ENCODE data around the gene STX2.
A peak's percentile ranks its signal among the peaks of the same experiment; 100 is the strongest.
"Not testable (repeated sequence)": the region's sequence is repeated elsewhere in the genome, so short reads cannot be mapped to it uniquely, and the experiment has no call there.

Gene STX2

DNA sequence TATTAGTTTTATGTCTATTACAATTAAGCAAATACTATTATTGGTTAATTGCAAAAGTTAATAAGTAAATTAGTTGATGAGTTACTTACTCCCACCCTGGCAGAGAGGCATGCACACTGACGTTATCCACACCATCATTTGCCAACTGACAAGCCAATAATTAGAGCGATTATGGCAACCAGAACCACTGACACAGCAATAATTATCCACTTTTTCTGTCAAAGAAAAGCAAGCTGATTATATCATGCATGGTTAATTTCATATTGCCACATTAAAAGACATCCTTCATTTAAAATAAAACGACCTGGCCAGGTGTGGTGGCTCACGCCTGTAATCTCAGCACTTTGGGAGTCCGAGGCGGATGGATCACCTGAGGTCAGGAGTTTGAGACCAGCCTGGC lies 43.1 kb downstream of the STX2 start:
- peak; percentile 22 for DNase-seq

DNA sequence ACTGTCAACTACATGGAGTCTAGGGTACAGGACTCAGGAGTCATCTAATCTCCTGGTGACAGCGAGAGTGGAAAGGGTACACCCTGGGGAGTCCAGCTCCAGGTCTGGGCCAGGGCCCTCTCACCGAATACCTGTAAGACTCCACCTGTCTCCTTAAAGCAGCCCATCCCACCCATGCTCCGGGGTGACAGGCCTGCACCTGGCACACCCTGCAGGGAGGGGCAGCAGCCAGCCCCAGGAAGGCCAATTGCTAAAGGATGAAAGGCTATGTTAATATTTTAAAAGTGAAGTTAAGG lies 45.5 kb downstream of the STX2 start:
- no peak for DNase-seq

- DNase-seq, result no peak
Measured at GRCh38 chr12:130792821-130793553, 46.1 kb downstream of the STX2 start.

GRCh38 chr12:130791629-130792028 lies 47.4 kb downstream of the STX2 start:
- DNase-seq, result no peak

- DNase-seq, result no peak
Measured at GRCh38 chr12:130788515-130788914, 50.5 kb downstream of the STX2 start.

GRCh38 chr12:130787445-130788410 lies 51.3 kb downstream of the STX2 start:
- no peak for DNase-seq

DNA sequence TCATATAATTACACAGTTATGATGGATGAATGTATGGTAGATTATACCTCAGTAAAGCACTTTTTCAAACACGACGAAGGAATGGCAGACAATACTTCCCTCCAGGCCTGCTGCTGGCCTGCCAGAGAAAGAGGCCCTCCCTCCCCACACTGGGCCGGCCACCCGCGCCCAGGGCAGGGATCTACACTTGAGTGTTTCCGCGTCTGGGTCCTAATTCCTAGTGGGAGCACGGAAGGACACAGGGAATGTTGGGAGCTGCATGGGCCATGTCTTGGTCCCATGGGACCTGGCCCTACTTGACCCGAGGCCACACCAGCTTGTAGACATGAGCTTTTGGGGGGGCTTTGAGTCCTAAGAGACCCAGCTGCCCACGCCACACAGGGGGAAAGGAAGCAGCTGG lies 52.0 kb downstream of the STX2 start:
- no peak for DNase-seq

- no peak for DNase-seq
Measured at GRCh38 chr12:130783110-130783715, 55.8 kb downstream of the STX2 start.

DNA sequence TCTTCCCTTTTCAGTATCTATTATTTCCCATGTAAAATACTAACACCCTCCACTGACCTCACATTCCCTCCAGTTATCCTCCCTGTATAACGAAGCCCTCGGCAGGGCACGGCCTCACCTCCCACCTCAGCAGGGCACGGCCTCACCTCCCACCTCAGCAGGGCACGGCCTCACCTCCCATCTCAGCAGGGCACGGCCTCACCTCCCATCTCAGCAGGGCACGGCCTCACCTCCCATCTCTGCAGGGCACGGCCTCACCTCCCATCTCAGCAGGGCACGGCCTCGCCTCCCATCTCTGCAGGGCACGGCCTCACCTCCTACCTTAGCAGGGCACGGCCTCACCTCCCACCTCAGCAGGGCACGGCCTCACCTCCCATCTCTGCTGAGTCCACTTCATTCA lies 56.8 kb downstream of the STX2 start:
- not testable (repeated sequence) for DNase-seq

- DNase-seq, result no peak
Measured at GRCh38 chr12:130780880-130781575, 58.0 kb downstream of the STX2 start.

- DNase-seq, result no peak
Measured at GRCh38 chr12:130780325-130780724, 58.7 kb downstream of the STX2 start.

DNA sequence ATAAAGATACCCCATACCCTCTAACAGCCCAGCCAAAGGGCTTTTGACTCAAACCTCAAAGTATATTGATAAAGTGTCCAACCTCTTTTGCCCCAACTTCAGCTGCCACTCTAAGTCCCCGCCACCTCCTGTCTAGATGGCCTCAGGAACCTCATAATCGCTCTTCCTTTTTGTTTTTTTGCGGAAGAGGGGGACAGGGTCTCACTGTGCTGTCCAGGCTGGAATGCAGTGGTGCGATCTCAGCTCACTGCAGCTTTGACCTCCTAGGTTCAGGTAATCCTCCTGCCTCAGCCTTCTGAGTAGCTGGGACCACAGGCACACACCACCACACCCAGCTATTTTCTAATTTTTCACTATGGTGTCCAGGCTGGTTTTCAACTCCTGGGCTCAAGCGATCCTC lies 60.3 kb downstream of the STX2 start:
- DNase-seq, result no peak

- no peak for DNase-seq
Measured at GRCh38 chr12:130776857-130777339, 62.2 kb downstream of the STX2 start.

DNA sequence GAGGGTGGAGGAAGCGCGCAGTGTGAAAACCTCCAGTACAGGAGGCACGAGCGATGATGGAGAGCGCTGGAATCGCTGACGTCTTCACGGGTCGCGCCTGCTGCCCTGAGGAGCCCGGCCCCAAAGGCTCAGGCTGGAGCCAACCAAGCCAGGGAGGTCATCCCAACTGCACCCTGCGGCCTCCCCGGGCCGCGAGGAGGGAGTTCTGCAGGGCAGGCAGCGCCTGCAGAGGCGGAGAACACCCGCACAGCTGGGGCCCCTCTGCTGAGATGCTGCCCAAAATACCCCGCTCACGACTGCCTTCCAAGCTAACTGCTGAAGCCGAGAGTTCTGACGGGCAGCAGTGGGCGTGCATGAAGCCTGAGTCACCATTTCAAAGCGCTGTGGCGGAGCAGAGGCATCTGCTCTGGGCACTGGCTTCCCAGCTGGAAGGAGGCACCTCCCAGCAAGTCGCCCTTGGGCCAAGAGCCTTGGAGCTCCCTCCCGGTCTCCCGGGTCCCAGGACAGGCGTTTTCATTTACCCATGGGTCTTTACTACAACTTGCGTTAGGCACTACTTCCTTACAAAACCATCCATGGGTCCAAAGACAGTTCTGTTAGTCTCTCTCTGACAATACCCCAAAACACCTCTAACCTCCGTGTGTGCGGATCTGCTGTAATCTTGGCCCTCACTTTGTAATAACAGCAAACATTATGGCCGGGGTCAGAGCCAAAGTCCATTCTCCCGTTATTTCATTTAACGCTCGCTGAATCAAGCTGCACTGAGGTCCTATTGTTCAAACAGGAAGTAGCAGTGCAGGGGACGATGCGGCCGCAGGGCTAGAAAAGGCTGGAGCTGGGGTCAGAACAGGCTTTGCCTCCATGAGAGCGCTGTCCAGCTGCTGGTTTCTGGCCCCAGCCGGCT lies 62.8 kb downstream of the STX2 start:
- no peak for DNase-seq

GRCh38 chr12:130770413-130771028 lies 68.5 kb downstream of the STX2 start:
- no peak for DNase-seq

DNA sequence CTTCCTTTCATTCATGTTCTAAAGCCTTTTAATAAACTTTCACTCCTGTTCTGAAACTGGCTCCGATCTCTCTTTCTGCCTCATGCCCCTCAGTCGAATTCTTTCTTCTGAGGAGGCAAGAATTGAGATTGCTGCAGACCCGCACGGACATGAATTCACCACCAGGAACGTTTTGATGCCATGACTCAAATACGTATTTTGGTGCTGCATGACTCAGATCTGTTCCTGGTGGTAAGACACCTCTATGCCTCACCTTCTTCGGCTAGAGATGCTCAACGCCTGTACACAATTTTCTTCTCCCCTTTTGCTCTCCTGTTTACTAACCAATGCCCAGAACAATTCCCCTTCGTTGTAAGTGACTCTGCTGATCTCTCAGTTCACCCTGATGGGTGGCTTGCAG lies 70.9 kb downstream of the STX2 start:
- DNase-seq, result no peak

DNA sequence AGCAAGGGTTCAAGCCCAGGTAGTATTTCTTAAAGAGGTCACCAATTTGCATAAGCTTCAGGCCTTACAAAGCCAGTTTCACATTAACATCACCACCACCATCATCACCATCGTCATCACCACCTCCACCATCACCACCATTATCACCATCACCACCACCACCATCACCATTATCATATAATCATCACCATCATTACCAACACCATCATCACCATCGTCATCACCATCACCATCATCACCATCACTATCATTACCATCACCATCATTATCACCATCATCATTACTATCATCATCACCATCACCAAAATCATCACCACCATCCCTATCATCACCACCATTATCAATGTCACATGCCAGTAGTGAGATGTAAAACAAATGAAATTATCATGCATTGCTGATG lies 72.6 kb downstream of the STX2 start:
- no peak for DNase-seq

- DNase-seq, result no peak
Measured at GRCh38 chr12:130765186-130765659, 73.8 kb downstream of the STX2 start.

DNA sequence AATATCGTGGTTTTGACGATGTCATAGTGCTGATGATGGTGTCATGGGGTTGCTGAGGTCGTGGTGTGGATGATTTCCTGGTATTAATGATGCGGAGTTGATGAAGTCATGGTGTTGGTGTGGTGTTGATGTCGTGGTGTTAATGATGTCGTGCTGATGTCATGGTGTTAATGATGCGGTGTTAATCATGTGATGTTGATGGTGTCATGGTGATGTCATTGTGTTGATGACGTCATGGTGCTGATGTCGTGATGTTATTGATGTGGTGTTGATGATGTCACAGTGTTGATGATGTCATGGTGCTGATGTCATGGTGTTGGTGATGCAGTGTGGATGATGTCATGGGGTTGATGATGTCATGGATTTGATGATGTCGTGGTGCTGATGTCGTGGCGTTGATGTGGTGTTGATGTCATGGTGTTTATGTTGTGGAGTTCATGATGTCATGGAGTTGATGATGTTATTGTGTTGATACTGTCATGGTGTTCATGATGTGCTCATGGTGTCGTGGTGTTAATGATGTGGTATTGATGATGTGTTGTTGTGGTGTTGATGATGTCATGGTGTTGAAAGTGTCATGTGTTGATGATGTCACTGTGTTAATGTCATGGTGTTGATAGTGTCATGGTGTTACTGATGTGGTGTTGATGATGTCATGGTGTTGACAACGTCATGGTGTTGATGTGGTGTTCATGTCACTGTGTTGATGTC lies 74.4 kb downstream of the STX2 start:
- no peak for DNase-seq

GRCh38 chr12:130764073-130764472 lies 75.0 kb downstream of the STX2 start:
- DNase-seq, result no peak

- no peak for DNase-seq
Measured at GRCh38 chr12:130762319-130762675, 76.8 kb downstream of the STX2 start.
